Neural progenitor cell (in vitro differentiated cells): ENCODE results near the gene RIOK2. TPM values are rescaled to one million over a fixed set of nuclear protein-coding genes. Genes with fewer than 3 reads are reported as not detected.

Experiments
- DNase-seq: peaks from one replicate; pipeline ENCODE4 v3.0.0-alpha.2; 2016; ENCODE audit warnings: low spot score
- H2AFZ ChIP-seq: fragments of 200-600 bp; sonication (generic); replicated peaks from 2 replicates; pipeline ENCODE4 v1.6.1; 2016; ENCODE audit warnings: antibody characterized with exemption
- H3F3A ChIP-seq: fragments of 200-600 bp; sonication (generic); 2 replicates; pipeline ENCODE4 v1.6.1; 2016; ENCODE audit warnings: antibody characterized with exemption, low read depth
- H3K27ac ChIP-seq: fragments of 200-600 bp; sonication (generic); 2 replicates; pipeline ENCODE4 v1.5.1; 2016; ENCODE audit warnings: mild to moderate bottlenecking
- H3K27me3 ChIP-seq: fragments of 200-600 bp; sonication (generic); 2 replicates; pipeline ENCODE4 v1.6.1; 2016; ENCODE audit warnings: mild to moderate bottlenecking, moderate library complexity
- H3K36me3 ChIP-seq: fragments of 200-600 bp; sonication (generic); 2 replicates; pipeline ENCODE4 v1.5.1; 2016
- H3K4me1 ChIP-seq: fragments of 200-600 bp; sonication (generic); 2 replicates; pipeline ENCODE4 v1.6.1; 2016; ENCODE audit warnings: mixed run types
- H3K4me2 ChIP-seq: fragments of 200-600 bp; sonication (generic); 2 replicates; pipeline ENCODE4 v1.6.1; 2016
- H3K4me3 ChIP-seq: fragments of 200-600 bp; sonication (generic); 2 replicates; pipeline ENCODE4 v1.5.1; 2016
- H3K79me2 ChIP-seq: fragments of 200-600 bp; sonication (generic); 2 replicates; pipeline ENCODE4 v1.6.1; 2016; ENCODE audit warnings: low read depth
- H3K9ac ChIP-seq: fragments of 200-600 bp; sonication (generic); 2 replicates; pipeline ENCODE4 v1.6.1; 2016
- H3K9me3 ChIP-seq: fragments of 200-600 bp; sonication (generic); 2 replicates; pipeline ENCODE4 v1.5.1; 2016; ENCODE audit warnings: low read depth
- H4K20me1 ChIP-seq: fragments of 200-600 bp; sonication (generic); 2 replicates; pipeline ENCODE4 v1.6.1; 2016; ENCODE audit warnings: low read depth
- H3K27ac Mint-ChIP-seq: 3 replicates; pipeline ENCODE4 v1.8.0; 2021; ENCODE audit warnings: mixed read lengths
- H3K27me3 Mint-ChIP-seq: 2 replicates; pipeline ENCODE4 v1.8.0; 2022; ENCODE audit warnings: low read depth, mild to moderate bottlenecking, inconsistent platforms, moderate library complexity, mixed read lengths; ENCODE audit not compliant: insufficient read depth
- H3K36me3 Mint-ChIP-seq: 3 replicates; pipeline ENCODE4 v1.8.0; 2021; ENCODE audit warnings: mixed read lengths
- H3K4me1 Mint-ChIP-seq: 3 replicates; pipeline ENCODE4 v1.8.0; 2021; ENCODE audit warnings: mixed read lengths
- H3K4me3 Mint-ChIP-seq: 3 replicates; pipeline ENCODE4 v1.8.0; 2021; ENCODE audit warnings: mild to moderate bottlenecking, moderate library complexity, mixed read lengths
- H3K9me3 Mint-ChIP-seq: 3 replicates; pipeline ENCODE4 v1.8.0; 2020; ENCODE audit warnings: mixed read lengths
- EZH2 ChIP-seq: fragments of 200-600 bp; sonication (generic); IDR thresholded peaks from 2 replicates; pipeline ENCODE4 v1.6.1; 2017; ENCODE audit warnings: antibody characterized with exemption, mild to moderate bottlenecking, moderate library complexity
- EZH2phosphoT487 ChIP-seq: fragments of 200-600 bp; sonication (generic); IDR thresholded peaks from 2 replicates; pipeline ENCODE4 v1.6.1; 2017; ENCODE audit warnings: antibody characterized with exemption
- total RNA-seq: library from RNA; depleted of rRNA; stranded (reverse); fragments of >200 nt; gene quantifications from 2 replicates; pipeline ENCODE4 v1.2.3, GENCODE V29; 2015; ENCODE audit warnings: low replicate concordance
- TF ChIP-seq, protein P1 (sequence below): fragments of 200-600 bp; sonication (generic); IDR thresholded peaks from 2 replicates; pipeline ENCODE4 v1.5.1; 2017; ENCODE audit warnings: antibody characterized with exemption, mild to moderate bottlenecking

The RIOK2 gene
- total RNA-seq, 1 donor from 2014 or later = 33.1 TPM

DNA sequence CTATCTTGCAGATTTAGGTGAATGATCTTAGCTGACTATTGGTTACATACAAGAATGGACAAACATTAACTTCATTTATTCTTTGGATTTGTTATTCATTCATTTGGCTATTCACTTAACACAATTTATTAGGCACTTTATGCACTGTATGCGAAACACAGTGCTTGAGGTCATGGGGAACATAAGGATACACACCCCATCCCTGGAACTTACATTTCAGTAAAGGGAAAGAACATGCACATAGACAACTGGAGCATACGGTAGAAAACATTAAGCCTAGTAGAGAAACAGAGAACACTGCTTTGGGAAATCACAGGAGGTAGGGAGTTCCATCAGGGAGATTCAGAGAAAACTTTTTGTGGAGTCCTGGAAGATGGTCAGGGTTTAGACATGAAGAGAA, 62.9 kb downstream of the RIOK2 start:
- no peak for DNase-seq
- H3K27ac Mint-ChIP-seq = no peak overlapping the region
- Histone ChIP-seq H3K4me2 (no peak overlapping the region), H3K9ac (no peak overlapping the region), H3K27ac (no peak overlapping the region), H3K36me3 (peaks cover 38% of the 10 kb centered on the region), H4K20me1 (peaks cover 43% of the 10 kb centered on the region), H3K27me3 (no peaks in the 10 kb centered on the region), H3K4me3 (no peak overlapping the region), H3K79me2 (peaks cover 42% of the 10 kb centered on the region), H2AFZ (no peak overlapping the region), H3K9me3 (no peaks in the 10 kb centered on the region), H3F3A (peaks cover 11% of the 10 kb centered on the region), H3K4me1 (peaks cover 28% of the 10 kb centered on the region)
- H3K36me3 Mint-ChIP-seq = peaks cover 28% of the 10 kb centered on the region
- H3K9me3 Mint-ChIP-seq = peaks cover 6% of the 10 kb centered on the region
- H3K27me3 Mint-ChIP-seq = no peaks in the 10 kb centered on the region
- no peak overlapping the region for H3K4me3 Mint-ChIP-seq
- no peak for TF ChIP-seq EZH2phosphoT487
- TF ChIP-seq EZH2 = no peak
- TF ChIP-seq, protein P1, sequence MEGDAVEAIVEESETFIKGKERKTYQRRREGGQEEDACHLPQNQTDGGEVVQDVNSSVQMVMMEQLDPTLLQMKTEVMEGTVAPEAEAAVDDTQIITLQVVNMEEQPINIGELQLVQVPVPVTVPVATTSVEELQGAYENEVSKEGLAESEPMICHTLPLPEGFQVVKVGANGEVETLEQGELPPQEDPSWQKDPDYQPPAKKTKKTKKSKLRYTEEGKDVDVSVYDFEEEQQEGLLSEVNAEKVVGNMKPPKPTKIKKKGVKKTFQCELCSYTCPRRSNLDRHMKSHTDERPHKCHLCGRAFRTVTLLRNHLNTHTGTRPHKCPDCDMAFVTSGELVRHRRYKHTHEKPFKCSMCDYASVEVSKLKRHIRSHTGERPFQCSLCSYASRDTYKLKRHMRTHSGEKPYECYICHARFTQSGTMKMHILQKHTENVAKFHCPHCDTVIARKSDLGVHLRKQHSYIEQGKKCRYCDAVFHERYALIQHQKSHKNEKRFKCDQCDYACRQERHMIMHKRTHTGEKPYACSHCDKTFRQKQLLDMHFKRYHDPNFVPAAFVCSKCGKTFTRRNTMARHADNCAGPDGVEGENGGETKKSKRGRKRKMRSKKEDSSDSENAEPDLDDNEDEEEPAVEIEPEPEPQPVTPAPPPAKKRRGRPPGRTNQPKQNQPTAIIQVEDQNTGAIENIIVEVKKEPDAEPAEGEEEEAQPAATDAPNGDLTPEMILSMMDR = no peak
- H3K4me1 Mint-ChIP-seq = peaks cover 32% of the 10 kb centered on the region

DNA sequence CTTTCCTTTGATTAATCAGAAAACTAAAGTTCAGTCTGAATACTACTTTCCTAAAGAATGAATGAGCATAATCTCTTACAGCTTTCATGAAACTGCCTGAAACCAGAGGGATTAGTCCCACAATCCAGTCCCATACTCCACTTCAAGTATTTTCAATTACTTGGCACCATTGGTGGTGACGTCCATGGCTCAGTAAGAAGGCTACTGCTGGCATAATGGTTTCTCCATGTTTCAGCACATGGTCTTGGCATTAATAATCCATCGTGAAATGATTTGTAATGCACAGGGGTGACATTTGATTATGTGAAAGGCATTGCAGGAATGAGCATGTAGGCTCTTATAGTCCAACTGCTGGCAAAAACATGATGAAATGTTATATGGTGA, 64.0 kb downstream of the RIOK2 start:
- Histone ChIP-seq H3K27me3 (no peaks in the 10 kb centered on the region), H3K79me2 (peaks cover 37% of the 10 kb centered on the region), H4K20me1 (peaks cover 46% of the 10 kb centered on the region), H3K9me3 (no peaks in the 10 kb centered on the region), H3K27ac (no peak overlapping the region), H3F3A (peaks cover 11% of the 10 kb centered on the region), H3K36me3 (peaks cover 35% of the 10 kb centered on the region), H2AFZ (no peak overlapping the region), H3K4me1 (peaks cover 28% of the 10 kb centered on the region), H3K4me3 (no peak overlapping the region), H3K4me2 (peak overlapping the region; percentile 17), H3K9ac (no peak overlapping the region)
- Mint-ChIP-seq H3K27ac (no peak overlapping the region), H3K4me3 (no peak overlapping the region), H3K27me3 (no peaks in the 10 kb centered on the region), H3K9me3 (peaks cover 6% of the 10 kb centered on the region), H3K4me1 (peaks cover 32% of the 10 kb centered on the region), H3K36me3 (peaks cover 35% of the 10 kb centered on the region)
- DNase-seq = no peak
- TF ChIP-seq EZH2phosphoT487 (no peak), EZH2 (no peak)
- TF ChIP-seq, protein P1 = no peak

DNA sequence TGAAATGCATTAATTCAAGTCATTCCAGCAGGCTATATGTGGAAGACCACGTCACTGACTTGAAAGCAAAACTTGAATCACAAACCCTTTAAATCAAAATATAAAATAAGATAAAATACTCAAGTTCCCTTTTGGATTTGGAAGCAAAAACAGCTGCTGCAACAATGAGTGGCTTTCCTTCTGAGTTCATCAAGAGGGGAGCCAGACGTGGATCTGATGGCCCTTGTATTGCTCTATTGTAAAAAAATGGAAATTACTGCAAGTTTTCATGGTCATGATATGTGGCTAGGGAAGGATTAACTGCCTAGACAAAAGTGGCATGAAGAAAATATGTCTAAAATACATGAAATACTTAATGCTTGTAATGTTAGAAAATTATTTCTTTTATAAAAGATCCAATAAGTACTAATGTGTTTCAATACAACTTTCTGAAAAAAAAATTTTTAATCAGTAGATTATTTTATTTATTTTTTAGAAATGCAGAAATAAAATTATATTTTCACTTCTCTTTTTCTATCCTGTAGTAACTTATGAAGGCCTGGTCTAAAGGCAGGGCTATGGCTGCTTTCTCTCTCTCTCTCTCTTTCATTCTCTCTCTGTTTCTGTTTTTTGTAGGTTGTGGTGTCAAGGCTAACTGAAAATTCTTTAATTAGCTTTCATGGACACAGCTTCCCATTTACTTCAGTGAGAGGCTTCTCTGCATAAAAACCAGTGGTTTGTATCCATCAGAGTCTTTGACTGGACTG, 64.6 kb downstream of the RIOK2 start:
- peaks cover 28% of the 10 kb centered on the region for H3K4me1 ChIP-seq
- TF ChIP-seq EZH2phosphoT487 (no peak), EZH2 (no peak)
- TF ChIP-seq, protein P1 = no peak
- H2AFZ ChIP-seq = no peak overlapping the region
- peaks cover 11% of the 10 kb centered on the region for H3F3A ChIP-seq
- H3K9me3 ChIP-seq = no peaks in the 10 kb centered on the region
- no peak overlapping the region for H3K9ac ChIP-seq
- H4K20me1 ChIP-seq = peaks cover 50% of the 10 kb centered on the region
- H3K79me2 ChIP-seq = peaks cover 42% of the 10 kb centered on the region
- H3K4me3 Mint-ChIP-seq = no peak overlapping the region
- peaks cover 29% of the 10 kb centered on the region for H3K36me3 ChIP-seq
- no peak overlapping the region for H3K4me2 ChIP-seq
- no peak overlapping the region for H3K27ac Mint-ChIP-seq
- no peaks in the 10 kb centered on the region for H3K27me3 ChIP-seq
- H3K36me3 Mint-ChIP-seq = peaks cover 36% of the 10 kb centered on the region
- no peak overlapping the region for H3K4me3 ChIP-seq
- peaks cover 4% of the 10 kb centered on the region for H3K9me3 Mint-ChIP-seq
- H3K27ac ChIP-seq = peak overlapping the region; percentile 47
- no peaks in the 10 kb centered on the region for H3K27me3 Mint-ChIP-seq
- DNase-seq = no peak
- peaks cover 32% of the 10 kb centered on the region for H3K4me1 Mint-ChIP-seq
